DND-41 (cell line): Measurements from ENCODE around the gene TEF.

ENCODE experiments used
- ATAC-seq: fragments of 200-7000 bp; cut with Tn5 transposase; 3 replicates; pipeline ENCODE4 v1.9.1; 2021; ENCODE audit warnings: low read depth; ENCODE audit not compliant: insufficient read depth
- DNase-seq: peaks from one replicate; pipeline ENCODE4 v3.0.0-alpha.2; 2020
- H2AFZ ChIP-seq: 2 replicates; pipeline ENCODE4 v1.6.0; 2012; ENCODE audit warnings: low read depth, low read length
- H3K27ac ChIP-seq: 2 replicates; pipeline ENCODE4 v1.5.1; 2012; ENCODE audit warnings: low read length, inconsistent platforms
- H3K27me3 ChIP-seq: fragments of 200-600 bp; sonication (generic); 2 replicates; pipeline ENCODE4 v1.6.0; 2012; ENCODE audit warnings: low read length, mild to moderate bottlenecking, inconsistent platforms; ENCODE audit not compliant: insufficient read depth, poor library complexity
- H3K36me3 ChIP-seq: 2 replicates; pipeline ENCODE4 v1.5.1; 2012; ENCODE audit warnings: low read length, inconsistent platforms; ENCODE audit not compliant: insufficient read depth
- H3K4me1 ChIP-seq: 2 replicates; pipeline ENCODE4 v1.5.1; 2012; ENCODE audit warnings: mild to moderate bottlenecking, low read length; ENCODE audit not compliant: insufficient read depth
- H3K4me2 ChIP-seq: 2 replicates; pipeline ENCODE4 v1.6.0; 2012; ENCODE audit warnings: mild to moderate bottlenecking, moderate library complexity, low read length, inconsistent platforms; ENCODE audit not compliant: insufficient read depth
- H3K4me3 ChIP-seq, 2 experiments: fragments of 200-600 bp in 1 of 2; shearing (Covaris generic) in 1 of 2; 2 replicates each; pipeline ENCODE4 v1.5.1; 2012 to 2016; ENCODE audit warnings: inconsistent platforms in 2 of 2, low read length in 2 of 2, mild to moderate bottlenecking in 2 of 2, low read depth in 1 of 2, moderate library complexity in 1 of 2
- H3K79me2 ChIP-seq: 2 replicates; pipeline ENCODE4 v1.6.0; 2012; ENCODE audit warnings: low read length, inconsistent platforms; ENCODE audit not compliant: insufficient read depth
- H3K9ac ChIP-seq: 2 replicates; pipeline ENCODE4 v1.6.0; 2012; ENCODE audit warnings: low read depth, mild to moderate bottlenecking, inconsistent platforms, low read length, moderate library complexity
- H3K9me3 ChIP-seq: 2 replicates; pipeline ENCODE4 v1.5.1; 2012; ENCODE audit warnings: low read length, moderate library complexity, mild to moderate bottlenecking, inconsistent platforms; ENCODE audit not compliant: insufficient read depth, severe bottlenecking
- H4K20me1 ChIP-seq: 2 replicates; pipeline ENCODE4 v1.6.0; 2012; ENCODE audit warnings: low read length; ENCODE audit not compliant: insufficient read depth
- EZH2 ChIP-seq: IDR thresholded peaks from 3 replicates; pipeline ENCODE4 v1.6.1; 2012; ENCODE audit warnings: borderline replicate concordance, low read depth, mild to moderate bottlenecking, moderate library complexity, low read length, inconsistent platforms; ENCODE audit not compliant: severe bottlenecking
- TF ChIP-seq, protein P1 (sequence below): IDR thresholded peaks from 2 replicates; pipeline ENCODE4 v1.5.1; 2012; ENCODE audit warnings: borderline replicate concordance, low read length, moderate library complexity, mild to moderate bottlenecking; ENCODE audit not compliant: poor library complexity, severe bottlenecking; ENCODE audit errors: extremely low read depth

The TEF gene

GRCh38 chr22:41334215-41334614 lies 47.5 kb upstream of the TEF start:
- ATAC-seq (no peak), DNase-seq (no peak)
- Histone ChIP-seq H3K4me1 (no peaks in the 10 kb centered on the region), H4K20me1 (no peaks in the 10 kb centered on the region), H3K36me3 (peaks cover 75% of the 10 kb centered on the region), H3K4me2 (no peak overlapping the region), H3K79me2 (no peaks in the 10 kb centered on the region), H3K27me3 (no peaks in the 10 kb centered on the region), H3K27ac (no peak overlapping the region), H3K9me3 (no peaks in the 10 kb centered on the region), H2AFZ (no peak overlapping the region), H3K9ac (no peak overlapping the region), H3K4me3 (no peak overlapping the region)
- no peak for TF ChIP-seq EZH2
- TF ChIP-seq, protein P1, sequence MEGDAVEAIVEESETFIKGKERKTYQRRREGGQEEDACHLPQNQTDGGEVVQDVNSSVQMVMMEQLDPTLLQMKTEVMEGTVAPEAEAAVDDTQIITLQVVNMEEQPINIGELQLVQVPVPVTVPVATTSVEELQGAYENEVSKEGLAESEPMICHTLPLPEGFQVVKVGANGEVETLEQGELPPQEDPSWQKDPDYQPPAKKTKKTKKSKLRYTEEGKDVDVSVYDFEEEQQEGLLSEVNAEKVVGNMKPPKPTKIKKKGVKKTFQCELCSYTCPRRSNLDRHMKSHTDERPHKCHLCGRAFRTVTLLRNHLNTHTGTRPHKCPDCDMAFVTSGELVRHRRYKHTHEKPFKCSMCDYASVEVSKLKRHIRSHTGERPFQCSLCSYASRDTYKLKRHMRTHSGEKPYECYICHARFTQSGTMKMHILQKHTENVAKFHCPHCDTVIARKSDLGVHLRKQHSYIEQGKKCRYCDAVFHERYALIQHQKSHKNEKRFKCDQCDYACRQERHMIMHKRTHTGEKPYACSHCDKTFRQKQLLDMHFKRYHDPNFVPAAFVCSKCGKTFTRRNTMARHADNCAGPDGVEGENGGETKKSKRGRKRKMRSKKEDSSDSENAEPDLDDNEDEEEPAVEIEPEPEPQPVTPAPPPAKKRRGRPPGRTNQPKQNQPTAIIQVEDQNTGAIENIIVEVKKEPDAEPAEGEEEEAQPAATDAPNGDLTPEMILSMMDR = no peak

GRCh38 chr22:41334951-41335635 lies 46.6 kb upstream of the TEF start:
- Histone ChIP-seq H3K36me3 (peaks cover 73% of the 10 kb centered on the region), H3K9ac (no peak overlapping the region), H2AFZ (no peak overlapping the region), H4K20me1 (no peaks in the 10 kb centered on the region), H3K27me3 (no peaks in the 10 kb centered on the region), H3K4me1 (no peaks in the 10 kb centered on the region), H3K4me3 (no peak overlapping the region), H3K4me2 (no peak overlapping the region), H3K79me2 (no peaks in the 10 kb centered on the region), H3K27ac (no peak overlapping the region), H3K9me3 (no peaks in the 10 kb centered on the region)
- TF ChIP-seq, protein P1 = no peak
- TF ChIP-seq EZH2 = no peak
- DNase-seq (no peak), ATAC-seq (no peak)

- DNase-seq = no peak
Observed at GRCh38 chr22:41338614-41339212, 43.0 kb upstream of the TEF start.

More at GRCh38 chr22:41338614-41339212, 43.0 kb upstream of the TEF start:
- no peak for ATAC-seq
- Histone ChIP-seq H3K79me2 (no peaks in the 10 kb centered on the region), H3K27ac (no peak overlapping the region), H3K9ac (no peak overlapping the region), H3K36me3 (peaks cover 77% of the 10 kb centered on the region), H3K27me3 (no peaks in the 10 kb centered on the region), H2AFZ (no peak overlapping the region), H4K20me1 (no peaks in the 10 kb centered on the region), H3K4me3 (no peak overlapping the region), H3K9me3 (no peaks in the 10 kb centered on the region), H3K4me1 (no peaks in the 10 kb centered on the region), H3K4me2 (no peak overlapping the region)
- TF ChIP-seq, protein P1 = no peak
- no peak for TF ChIP-seq EZH2
